OCI-LY7 (cell line): Measurements from ENCODE around the gene PPHLN1. TPM values are rescaled to one million over a fixed set of nuclear protein-coding genes. Genes with fewer than 3 reads are reported as not detected.

ENCODE experiments used
- BruUV-seq: library from RNA; stranded (reverse); fragments of 400-500 nt; replicated peaks from 2 replicates; lab custom pipeline; 2021; lab: Mats Ljungman, UMichigan
- CTCF ChIA-PET: fragments of 300-600 bp; sonication (Branson Sonifier 250); formaldehyde crosslinking; loops from one replicate; lab custom pipeline; 2022; ENCODE audit warnings: antibody characterized with exemption; ENCODE audit not compliant: unreplicated experiment; lab: Charles Lee
- POLR2A ChIA-PET: fragments of 300-600 bp; sonication (Branson Sonifier 250); formaldehyde crosslinking; loops from one replicate; lab custom pipeline; 2022; ENCODE audit warnings: antibody characterized with exemption; lab: Charles Lee
- DNase-seq: peaks from one replicate; pipeline ENCODE4 v3.0.0-alpha.2; 2015; ENCODE audit warnings: low spot score
- H2AFZ ChIP-seq: fragments of 200-600 bp; sonication (generic), shearing (Covaris generic); 2 replicates; pipeline ENCODE4 v1.6.1; 2014; ENCODE audit warnings: mild to moderate bottlenecking, antibody characterized with exemption, low read length, moderate library complexity
- H3K27ac ChIP-seq: fragments of 200-600 bp; sonication (generic); 2 replicates; pipeline ENCODE4 v1.5.1; 2014; ENCODE audit warnings: mixed run types, low read depth, mild to moderate bottlenecking, moderate library complexity, low read length, inconsistent platforms; ENCODE audit not compliant: poor library complexity, severe bottlenecking
- H3K36me3 ChIP-seq: fragments of 200-600 bp; sonication (generic); 2 replicates; pipeline ENCODE4 v1.6.1; 2014; ENCODE audit warnings: mild to moderate bottlenecking, antibody characterized with exemption, low read length, moderate library complexity, mixed read lengths; ENCODE audit not compliant: insufficient read depth
- H3K4me1 ChIP-seq: fragments of 200-600 bp; sonication (generic); 2 replicates; pipeline ENCODE4 v1.5.1; 2014; ENCODE audit warnings: mild to moderate bottlenecking, low read length; ENCODE audit not compliant: insufficient read depth, poor library complexity, severe bottlenecking
- H3K4me2 ChIP-seq: fragments of 200-600 bp; sonication (generic); 2 replicates; pipeline ENCODE4 v1.6.1; 2014; ENCODE audit warnings: mild to moderate bottlenecking, low read length
- H3K4me3 ChIP-seq: fragments of 200-600 bp; sonication (generic); 2 replicates; pipeline ENCODE4 v1.5.1; 2014; ENCODE audit warnings: mild to moderate bottlenecking, low read depth, low read length; ENCODE audit not compliant: poor library complexity, severe bottlenecking
- H3K79me2 ChIP-seq: fragments of 200-600 bp; sonication (generic); 2 replicates; pipeline ENCODE4 v1.6.1; 2016; ENCODE audit warnings: low read depth, mild to moderate bottlenecking, low read length, moderate library complexity, mixed read lengths; ENCODE audit not compliant: insufficient read depth
- H3K9me2 ChIP-seq: fragments of 200-600 bp; sonication (generic); 2 replicates; pipeline ENCODE4 v1.6.1; 2016; ENCODE audit warnings: mild to moderate bottlenecking, low read length, mixed read lengths; ENCODE audit not compliant: insufficient read depth
- H3K9me3 ChIP-seq: fragments of 200-600 bp; sonication (generic); 2 replicates; pipeline ENCODE4 v1.6.1; 2014; ENCODE audit warnings: mild to moderate bottlenecking, mixed run types, low read length, mixed read lengths
- H4K20me1 ChIP-seq: fragments of 200-600 bp; sonication (generic); 2 replicates; pipeline ENCODE4 v1.6.1; 2014; ENCODE audit warnings: mild to moderate bottlenecking, antibody characterized with exemption, low read length, moderate library complexity, mixed read lengths; ENCODE audit not compliant: insufficient read depth
- CTCF ChIP-seq: fragments of 200-600 bp; sonication (generic); conservative IDR thresholded peaks from 2 replicates; pipeline ENCODE4 v1.5.1; 2014; ENCODE audit warnings: mild to moderate bottlenecking, antibody characterized with exemption, low read length, moderate library complexity, mixed read lengths
- EZH2phosphoT487 ChIP-seq: fragments of 200-600 bp; sonication (generic); IDR thresholded peaks from 2 replicates; pipeline ENCODE4 v1.6.1; 2018; ENCODE audit warnings: low read depth, borderline replicate concordance, mild to moderate bottlenecking, mixed run types, antibody characterized with exemption, low read length, moderate library complexity, mixed read lengths
- intact Hi-C: fragments of 100-400 bp; cut with micrococcal nuclease; formaldehyde crosslinking; loops from one replicate; pipeline ENCODE4 v1.10.0; 2022; ENCODE audit not compliant: unreplicated experiment
- total RNA-seq, 2 experiments: library from RNA; depleted of rRNA in 1 of 2; stranded (reverse); fragments of >200 nt in 1 of 2; shearing (Covaris generic) in 1 of 2; gene quantifications; 2 replicates each; pipeline ENCODE4 v1.2.3, GENCODE V29; 2014 to 2022

The PPHLN1 gene
- total RNA-seq, 2 experiments from 2014 or later: 95.3 to 97.6 TPM

- no peak for TF ChIP-seq CTCF
- TF ChIP-seq EZH2phosphoT487: no peak
- H3K4me2 ChIP-seq: no peak overlapping the region
- DNase-seq: no peak
- H3K4me3 ChIP-seq: no peak overlapping the region
- POLR2A ChIA-PET: no interaction called here
- H3K79me2 ChIP-seq: no peaks in the 10 kb centered on the region
- peaks cover 67% of the 10 kb centered on the region for H3K36me3 ChIP-seq
- no peaks in the 10 kb centered on the region for H3K9me3 ChIP-seq
- BruUV-seq: no TSS peak
- peaks cover 6% of the 10 kb centered on the region for H3K4me1 ChIP-seq
- H2AFZ ChIP-seq: no peak overlapping the region
- CTCF ChIA-PET: no interaction called here
- no peak overlapping the region for H3K27ac ChIP-seq
- intact Hi-C loops: no loop called here
- H4K20me1 ChIP-seq: no peaks in the 10 kb centered on the region
- H3K9me2 ChIP-seq: no peaks in the 10 kb centered on the region
Measured at GRCh38 chr12:42394429-42394828, 68.5 kb downstream of the PPHLN1 start.

GRCh38 chr12:42396473-42397259 is 70.7 kb downstream of the PPHLN1 start:
- no peak overlapping the region for H3K27ac ChIP-seq
- no peaks in the 10 kb centered on the region for H3K9me3 ChIP-seq
- intact Hi-C loops: loop anchor here (1.0 kb wide), 1 partner anchor 73 kb away; no protein-coding TSS in a partner anchor
- H3K4me1 ChIP-seq: peaks cover 6% of the 10 kb centered on the region
- DNase-seq: peak; percentile 36
- H3K4me3 ChIP-seq: no peak overlapping the region
- no peaks in the 10 kb centered on the region for H4K20me1 ChIP-seq
- no peak overlapping the region for H2AFZ ChIP-seq
- H3K4me2 ChIP-seq: no peak overlapping the region
- H3K9me2 ChIP-seq: no peaks in the 10 kb centered on the region
- ChIA-PET POLR2A (interaction anchor here (0.5 to 1.2 kb wide), 5 partner anchors 10 to 158 kb away, joined by 3 to 4 read pairs (median 3); no protein-coding TSS in a partner anchor), CTCF (no interaction called here)
- H3K36me3 ChIP-seq: peaks cover 69% of the 10 kb centered on the region
- no peaks in the 10 kb centered on the region for H3K79me2 ChIP-seq
- TF ChIP-seq CTCF (no peak), EZH2phosphoT487 (no peak)
- BruUV-seq: no TSS peak
